Measurements from ENCODE around the gene ARL16. TPM values are rescaled to one million over a fixed set of nuclear protein-coding genes. Genes with fewer than 3 reads are reported as not detected.

The ARL16 gene
- total and polyA plus RNA-seq, 2 of the 8 experiments (the other 6 are each of a cell fraction or from before 2014, with no cell fraction given), result 37.0 to 60.8 TPM

GRCh38 chr17:81702934-81703746 is 19.5 kb upstream of the ARL16 start, which contains the start of gene MRPL12 (continued):
- TF ChIP-seq SP2 (IDR thresholded peaks at IDR 0.05; ENCODE audit: low read length) (peak; percentile 96), CTBP2 (IDR thresholded peaks at IDR 0.05; ENCODE audit: borderline replicate concordance, insufficient read depth, insufficient read length, low read length) (no peak), POLR2AphosphoS5 (IDR thresholded peaks at IDR 0.05; ENCODE audit: low read depth, low read length) (peak; percentile 98), CHD1 (IDR thresholded peaks at IDR 0.05; ENCODE audit: low read depth, low read length) (no peak), ASH2L (IDR thresholded peaks at IDR 0.05; ENCODE audit: low read length) (peak; percentile 77), CHD7 (IDR thresholded peaks at IDR 0.05; ENCODE audit: insufficient replicate concordance, low read length) (no peak), CBX5 (IDR thresholded peaks at IDR 0.05; ENCODE audit: low read depth, low read length) (no peak), NANOG (IDR thresholded peaks at IDR 0.05; ENCODE audit: insufficient read depth, low read depth, low read length, poor library complexity, severe bottlenecking) (no peak), RNF2 (IDR thresholded peaks at IDR 0.05; ENCODE audit: borderline replicate concordance, low read depth, low read length, missing control alignments, poor library complexity, severe bottlenecking) (no peak)
